ENCODE results near the gene KLHL2.

DNA sequence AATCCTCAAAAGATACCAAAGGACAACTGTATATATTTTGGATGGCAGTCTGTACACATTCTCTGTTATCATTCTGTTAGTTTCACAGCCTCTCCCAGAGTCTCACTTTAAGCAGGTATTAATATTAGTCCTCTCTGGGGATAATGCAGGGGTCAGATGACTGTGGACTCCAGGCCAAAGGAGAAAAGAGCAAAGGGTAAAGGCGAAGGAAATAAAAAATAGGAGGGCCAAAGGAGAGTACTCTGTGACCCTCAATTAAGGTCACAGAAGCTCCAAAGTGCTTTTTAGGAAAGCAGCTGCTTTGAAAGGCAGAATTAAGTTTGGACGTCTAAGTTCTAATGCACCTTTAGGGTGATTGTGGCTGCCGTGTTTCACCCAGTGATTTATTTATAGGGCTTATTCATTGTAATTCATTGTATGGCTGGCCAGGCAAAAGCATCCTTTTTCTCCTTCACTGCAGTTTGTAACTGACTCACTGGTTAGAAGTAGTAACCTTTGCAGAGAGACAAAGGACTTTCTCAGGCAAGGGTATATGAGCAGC is 127.9 kb downstream of the KLHL2 start:
- TF ChIP-seq, protein P1, sequence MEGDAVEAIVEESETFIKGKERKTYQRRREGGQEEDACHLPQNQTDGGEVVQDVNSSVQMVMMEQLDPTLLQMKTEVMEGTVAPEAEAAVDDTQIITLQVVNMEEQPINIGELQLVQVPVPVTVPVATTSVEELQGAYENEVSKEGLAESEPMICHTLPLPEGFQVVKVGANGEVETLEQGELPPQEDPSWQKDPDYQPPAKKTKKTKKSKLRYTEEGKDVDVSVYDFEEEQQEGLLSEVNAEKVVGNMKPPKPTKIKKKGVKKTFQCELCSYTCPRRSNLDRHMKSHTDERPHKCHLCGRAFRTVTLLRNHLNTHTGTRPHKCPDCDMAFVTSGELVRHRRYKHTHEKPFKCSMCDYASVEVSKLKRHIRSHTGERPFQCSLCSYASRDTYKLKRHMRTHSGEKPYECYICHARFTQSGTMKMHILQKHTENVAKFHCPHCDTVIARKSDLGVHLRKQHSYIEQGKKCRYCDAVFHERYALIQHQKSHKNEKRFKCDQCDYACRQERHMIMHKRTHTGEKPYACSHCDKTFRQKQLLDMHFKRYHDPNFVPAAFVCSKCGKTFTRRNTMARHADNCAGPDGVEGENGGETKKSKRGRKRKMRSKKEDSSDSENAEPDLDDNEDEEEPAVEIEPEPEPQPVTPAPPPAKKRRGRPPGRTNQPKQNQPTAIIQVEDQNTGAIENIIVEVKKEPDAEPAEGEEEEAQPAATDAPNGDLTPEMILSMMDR (conservative IDR thresholded peaks at IDR 0.05) = no peak
- TF ChIP-seq EZH2 (IDR thresholded peaks at IDR 0.05; ENCODE audit: low read depth) = no peak

Data from PC-9 (cell line).